Activated CD8-positive, alpha-beta memory T cell treated with anti-CD3 and anti-CD28 coated beads for 24 hours (primary cell): ENCODE results near the gene SLC25A34.

Source experiments
- DNase-seq: peaks from one replicate; pipeline ENCODE4 v3.0.0-alpha.2; 2020

The SLC25A34 gene

GRCh38 chr1:15777909-15778707 is 42.0 kb downstream of the SLC25A34 start:
- no peak for DNase-seq

- DNase-seq, result no peak
Observed at GRCh38 chr1:15785683-15786082, 49.6 kb downstream of the SLC25A34 start.

- no peak for DNase-seq
Observed at GRCh38 chr1:15786581-15786980, 50.5 kb downstream of the SLC25A34 start.

- no peak for DNase-seq
Observed at GRCh38 chr1:15788624-15789301, 52.7 kb downstream of the SLC25A34 start.
